NCI-H526 treated with DMSO at 0.1 percent for 48 hours (cell line): ENCODE results near the gene ALDOC.
A peak's percentile ranks its signal among the peaks of the same experiment; 100 is the strongest.
"Not testable (repeated sequence)": the region's sequence is repeated elsewhere in the genome, so short reads cannot be mapped to it uniquely, and the experiment has no call there.

Experiments used
- DNase-seq: peaks from one replicate; lab custom pipeline; 2025; lab: John Stamatoyannopoulos, UW

Gene ALDOC

DNA sequence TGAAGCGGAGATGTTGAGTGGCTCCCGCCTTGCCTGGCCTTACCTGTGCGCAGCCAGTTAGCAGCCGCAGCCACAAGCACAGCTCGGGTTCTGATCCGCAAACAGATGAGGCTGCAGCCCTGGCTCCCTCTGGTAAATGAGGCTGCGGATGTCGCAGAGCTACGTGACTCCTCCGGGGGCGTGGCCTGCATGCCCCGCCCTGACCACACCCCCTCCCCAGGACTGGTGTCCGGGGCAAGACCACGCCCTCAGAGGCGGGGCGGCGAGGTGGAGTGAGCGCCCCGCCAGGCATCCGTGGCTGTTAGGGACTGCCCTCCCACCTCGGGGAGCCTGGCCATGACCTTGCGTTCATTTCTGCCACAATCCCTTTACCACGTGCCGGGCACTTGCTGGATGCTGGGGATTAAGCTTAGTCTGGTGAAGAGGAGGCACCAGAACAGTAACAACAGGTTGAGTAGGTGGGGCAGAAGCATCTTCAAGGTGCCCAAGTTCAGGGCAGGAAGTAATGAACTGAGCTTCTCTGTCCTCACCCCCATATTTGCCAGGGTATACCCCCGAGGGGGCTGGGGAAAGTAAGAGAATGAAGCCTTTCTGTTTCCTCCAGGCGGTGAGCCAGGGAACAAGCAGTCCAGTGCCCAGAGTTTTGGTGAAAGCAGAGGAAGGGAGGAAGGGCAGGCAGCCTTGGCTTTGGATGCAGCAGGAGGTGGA lies at the start of gene ALDOC:
ALDOC (minus strand) TSS at position 138 of the 708 bp plus-strand sequence. CDS start 1,363 bp downstream, outside the sequence.
- DNase-seq, result peak; percentile 92

DNA sequence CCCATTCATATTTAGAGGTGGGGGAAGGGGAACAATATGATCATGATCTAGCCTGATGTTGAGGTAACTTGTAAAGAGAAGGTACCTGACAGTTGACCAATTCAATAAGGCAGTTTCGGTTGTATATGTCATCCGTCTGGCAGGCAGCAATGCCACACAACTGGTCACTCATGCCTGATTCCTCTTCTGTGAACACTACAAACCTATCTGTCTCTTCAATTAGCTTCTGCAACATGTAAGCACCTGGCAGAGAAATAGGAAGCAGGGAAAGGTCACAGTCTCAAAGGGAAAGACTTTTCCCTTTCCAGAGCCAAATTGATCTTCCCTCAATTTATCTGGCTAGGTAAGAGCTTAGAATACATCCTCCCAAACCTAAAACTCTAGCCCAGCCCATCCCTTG lies 47.5 kb upstream of the ALDOC start:
- DNase-seq, result no peak

DNA sequence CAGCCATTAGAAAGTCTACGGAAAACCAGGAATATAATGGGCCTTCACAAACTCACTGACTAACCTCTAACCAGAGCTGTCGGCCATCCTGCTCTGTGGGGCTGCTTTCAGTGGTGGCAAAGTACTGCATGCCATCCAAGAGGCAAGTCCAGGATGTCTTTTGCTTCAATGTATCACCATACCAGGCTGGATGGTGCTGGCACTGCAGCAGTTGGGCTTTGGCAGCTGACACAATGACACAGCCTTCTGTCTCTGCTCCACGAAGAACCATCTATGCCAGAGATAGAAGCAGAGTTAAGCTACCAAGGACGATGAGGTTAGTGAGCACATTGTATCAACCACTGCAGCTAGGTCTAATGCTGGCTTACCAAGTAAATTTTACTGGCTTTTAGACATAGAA lies 47.0 kb upstream of the ALDOC start:
- DNase-seq, result no peak

DNA sequence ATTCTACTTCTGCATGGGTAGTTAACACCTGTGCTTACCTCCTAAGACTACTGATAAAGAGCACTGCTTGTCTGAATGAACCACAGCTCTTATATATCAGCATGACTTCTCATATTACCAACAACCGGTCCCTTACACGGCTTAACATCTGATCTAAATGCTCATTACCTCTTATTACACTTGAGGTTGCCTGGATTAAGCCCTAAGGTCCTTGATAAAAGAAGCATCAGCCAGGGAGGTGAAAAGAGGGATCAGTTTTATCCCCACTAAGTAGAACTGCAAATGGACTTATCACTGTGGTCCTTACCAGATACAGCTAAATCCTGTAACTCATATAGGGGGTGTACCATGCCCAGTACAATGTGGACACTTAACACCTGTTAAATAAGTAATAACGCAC lies 45.5 kb upstream of the ALDOC start:
- DNase-seq, result no peak

DNA sequence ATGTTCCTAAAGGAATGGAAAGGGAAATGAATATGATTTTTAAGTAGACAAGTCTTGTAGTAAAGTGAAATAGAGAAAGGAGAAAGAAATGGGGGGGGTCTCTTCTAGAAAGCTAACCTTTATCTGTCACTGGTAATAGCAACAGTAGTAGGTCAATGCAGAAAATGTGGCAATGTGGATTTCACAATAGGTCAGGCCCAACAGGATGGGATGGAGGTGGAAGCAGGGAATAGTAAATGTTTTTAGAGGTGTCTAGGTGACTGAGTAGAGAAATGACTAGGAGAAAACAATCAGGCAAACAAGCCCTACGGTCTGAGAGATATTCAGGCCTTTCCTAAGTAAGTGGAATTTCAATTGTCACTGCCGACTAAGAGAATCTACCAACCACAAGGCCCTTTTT lies 43.3 kb upstream of the ALDOC start:
- no peak for DNase-seq

GRCh38 chr17:28618464-28618863 lies 41.8 kb upstream of the ALDOC start:
- DNase-seq, result no peak

- DNase-seq, result no peak
Measured at GRCh38 chr17:28616281-28616680, 39.6 kb upstream of the ALDOC start.

DNA sequence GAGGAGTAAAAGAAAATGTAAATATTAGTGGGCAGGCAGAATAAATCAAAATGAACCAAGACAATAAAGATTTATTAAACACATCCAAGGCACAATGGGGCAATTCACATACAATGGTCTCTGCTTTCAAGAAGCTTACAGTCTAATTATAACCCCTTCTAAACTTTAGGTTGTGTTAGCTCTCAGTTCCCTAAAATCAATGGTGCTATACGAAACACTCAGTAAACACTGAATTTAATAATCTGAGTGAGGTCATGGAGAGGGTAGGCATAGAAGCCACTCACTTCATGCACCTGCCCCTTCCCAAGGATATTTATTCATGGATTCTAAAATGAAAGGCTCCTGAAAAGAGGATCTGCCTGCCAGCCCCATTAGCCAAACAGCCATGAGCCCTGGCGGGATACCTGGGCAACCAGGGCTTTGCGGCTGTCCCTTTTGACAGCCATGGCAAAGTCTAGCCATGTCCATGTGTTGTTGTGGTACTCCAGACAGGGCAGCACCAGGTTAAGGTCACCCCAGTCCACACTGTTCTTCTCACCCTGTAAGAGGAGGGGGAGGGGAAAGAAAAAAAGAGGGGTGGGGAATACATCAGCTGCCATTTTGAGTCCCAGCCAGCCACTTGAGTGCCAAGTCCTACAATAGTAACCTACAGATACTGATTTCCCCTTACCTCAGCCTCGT lies 38.7 kb upstream of the ALDOC start:
- no peak for DNase-seq

- DNase-seq, result no peak
Measured at GRCh38 chr17:28613931-28614381, 37.3 kb upstream of the ALDOC start, which contains the start of gene RSKR. TSS of gene RSKR (minus strand) at chr17:28614185. CDS start at chr17:28614161, 24 bp downstream.

DNA sequence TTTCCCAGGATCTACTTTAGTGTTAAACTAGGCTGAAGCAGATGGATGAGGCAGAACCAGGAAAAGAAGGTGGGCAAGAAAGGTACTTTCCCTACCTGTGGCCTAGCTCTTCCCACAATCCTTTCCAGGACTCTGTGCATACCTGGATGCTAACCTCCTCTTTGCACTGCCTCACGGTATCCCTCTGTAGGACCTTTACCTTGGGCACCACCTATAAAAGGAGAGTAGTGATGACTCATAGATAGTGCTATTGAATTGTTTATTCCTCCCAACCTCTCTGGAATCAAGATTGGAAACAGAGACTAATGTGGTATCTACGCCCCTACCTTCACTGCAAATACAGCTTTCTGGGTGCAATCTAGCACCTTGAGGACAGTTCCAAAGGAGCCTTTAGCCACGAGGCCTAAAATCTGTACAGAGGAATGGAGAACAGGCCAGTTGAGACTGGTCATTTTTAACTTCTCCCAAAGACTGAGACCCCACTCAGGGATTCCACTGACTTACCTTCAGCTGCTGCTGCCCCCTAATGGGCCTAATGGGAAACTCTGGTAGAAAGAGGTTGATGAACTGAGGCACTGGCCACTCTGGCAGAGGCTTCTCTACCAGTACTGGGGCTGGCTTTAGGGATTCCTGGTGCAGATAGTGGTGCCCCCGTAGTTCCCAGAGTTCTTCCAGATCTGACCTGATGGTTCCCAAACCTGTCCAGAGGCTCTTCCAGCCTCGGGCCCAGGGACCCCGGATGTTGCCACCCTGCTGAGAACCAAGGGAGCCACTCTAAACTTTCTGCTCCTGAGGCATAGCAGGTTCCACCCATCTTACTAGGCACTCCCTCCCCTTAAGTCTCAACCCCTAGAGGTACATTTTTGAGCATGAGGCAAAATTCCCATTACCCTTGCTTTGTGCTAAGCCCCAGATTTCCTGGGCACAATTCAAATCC lies 36.5 kb upstream of the ALDOC start:
- no peak for DNase-seq

- no peak for DNase-seq
Measured at GRCh38 chr17:28612531-28612930, 35.8 kb upstream of the ALDOC start.

- no peak for DNase-seq
Measured at GRCh38 chr17:28610376-28610775, 33.7 kb upstream of the ALDOC start.

DNA sequence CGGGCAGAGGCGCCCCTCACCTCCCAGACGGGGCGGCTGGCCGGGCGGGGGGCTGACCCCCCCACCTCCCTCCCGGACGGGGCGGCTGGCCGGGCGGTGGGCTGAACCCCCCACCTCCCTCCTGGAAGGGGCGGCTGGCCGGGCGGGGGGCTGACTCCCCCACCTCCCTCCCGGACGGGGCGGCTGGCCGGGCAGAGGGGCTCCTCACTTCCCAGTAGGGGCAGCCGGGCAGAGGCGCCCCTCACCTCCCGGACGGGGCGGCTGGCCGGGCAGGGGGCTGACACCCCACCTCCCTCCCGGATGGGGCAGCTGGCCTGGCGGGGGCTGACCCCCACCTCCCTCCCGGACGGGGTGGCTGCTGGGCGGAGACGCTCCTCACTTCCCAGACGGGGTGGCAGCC lies 27.3 kb upstream of the ALDOC start:
- not testable (repeated sequence) for DNase-seq

GRCh38 chr17:28599311-28600184 lies 22.9 kb upstream of the ALDOC start:
- DNase-seq, result peak; percentile 88

GRCh38 chr17:28598799-28599310 lies 22.2 kb upstream of the ALDOC start, which contains the start of gene SPAG5:
TSS of gene SPAG5 (minus strand) at chr17:28599025. CDS start at chr17:28598946, 79 bp downstream.
- peak; percentile 94 for DNase-seq

- DNase-seq, result no peak
Measured at GRCh38 chr17:28598389-28598788, 21.7 kb upstream of the ALDOC start.

DNA sequence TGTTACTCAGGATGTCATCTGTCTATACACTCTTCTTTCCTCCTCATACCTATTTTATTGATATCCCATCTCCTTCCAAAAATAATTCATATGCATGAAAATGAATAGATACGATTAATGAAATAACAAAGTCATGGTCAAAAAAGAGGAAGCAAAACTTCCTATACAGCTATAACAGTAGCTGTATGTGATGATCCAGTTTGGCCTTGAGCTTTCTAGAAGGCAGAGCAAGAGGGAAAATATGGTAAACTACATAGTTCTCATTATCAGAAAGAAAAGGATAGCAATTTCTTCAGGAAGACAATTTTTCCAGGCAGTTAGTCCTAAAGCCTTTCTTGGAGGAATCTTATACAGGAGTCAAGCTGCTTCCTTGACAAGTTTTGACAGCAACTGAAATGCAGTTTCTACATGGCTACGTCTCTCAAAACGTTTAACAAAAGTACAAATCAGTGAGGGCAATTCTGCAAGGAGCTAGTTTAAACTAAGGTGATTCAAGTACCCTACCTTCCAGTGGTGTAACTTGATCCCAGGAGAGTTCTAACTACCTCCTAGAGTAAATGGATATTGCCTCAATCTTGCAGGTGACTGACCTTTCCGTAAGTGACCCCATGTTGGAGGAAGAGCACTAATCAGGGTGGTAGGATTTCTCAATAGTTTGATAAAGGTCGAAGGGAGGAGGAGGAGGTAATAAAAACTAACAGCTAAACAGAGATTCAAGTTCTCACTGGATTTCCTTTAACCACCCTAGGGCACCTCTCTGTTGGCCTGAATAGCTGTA lies 21.1 kb upstream of the ALDOC start:
- DNase-seq, result no peak

DNA sequence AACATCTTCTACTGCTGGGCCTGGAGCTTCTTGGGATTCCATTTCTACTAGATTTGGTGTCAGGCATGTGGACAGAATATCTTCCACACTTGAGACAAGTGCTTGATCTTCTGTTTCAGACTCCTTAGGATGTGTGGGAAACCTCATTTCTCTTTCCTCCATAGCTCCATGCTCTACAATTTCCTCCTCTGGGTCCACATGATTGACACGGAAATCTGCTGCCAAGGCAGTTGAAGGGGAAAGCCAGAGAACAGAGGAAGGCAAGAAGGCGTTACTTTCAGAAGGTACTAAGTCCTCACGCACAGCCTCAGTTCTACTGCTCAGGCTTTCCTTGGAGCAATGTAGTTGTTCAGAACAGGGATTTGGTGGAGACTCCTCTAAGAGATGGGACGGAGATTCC lies 15.6 kb upstream of the ALDOC start:
- DNase-seq, result no peak

DNA sequence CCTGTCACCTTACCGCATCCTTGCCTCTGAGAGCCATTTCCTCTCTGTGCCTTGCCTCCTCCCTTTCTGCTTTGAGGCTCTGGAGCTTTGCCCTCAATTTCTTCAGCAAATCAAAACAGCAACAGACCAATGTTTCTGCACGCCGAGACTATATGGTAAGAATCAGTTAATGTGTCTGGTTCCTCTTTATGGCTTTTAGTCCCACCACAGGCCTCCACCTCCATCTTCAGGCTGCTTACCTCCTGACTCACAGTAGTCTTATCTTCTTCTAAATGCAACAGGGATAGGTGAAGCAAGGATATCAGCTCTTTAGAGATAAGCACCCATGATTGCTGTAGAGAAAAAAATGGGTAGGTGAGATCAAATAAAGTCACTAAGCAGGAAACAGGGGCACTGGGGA lies 9.2 kb upstream of the ALDOC start:
- no peak for DNase-seq

GRCh38 chr17:28584434-28584833 lies 7.7 kb upstream of the ALDOC start:
- no peak for DNase-seq
